Activated CD8-positive, alpha-beta T cell treated with anti-CD3 and anti-CD28 coated beads for 36 hours (primary cell): ENCODE data around the gene R3HDM2. TPM values are rescaled to one million over a fixed set of nuclear protein-coding genes. Genes with fewer than 3 reads are reported as not detected.

Source experiments
- ATAC-seq: fragments of 200-7000 bp; cut with Tn5 transposase; one replicate; pipeline ENCODE4 v1.10.0; 2021; ENCODE audit warnings: mild to moderate bottlenecking, moderate library complexity
- CTCF ChIA-PET: fragments of 350-600 bp; sonication (Branson Sonifier 250); formaldehyde crosslinking; loops from one replicate; lab custom pipeline; 2021; ENCODE audit warnings: antibody characterized with exemption; lab: Charles Lee
- POLR2A ChIA-PET: fragments of 350-600 bp; sonication (Branson Sonifier 250); formaldehyde crosslinking; loops from one replicate; lab custom pipeline; 2021; ENCODE audit warnings: antibody characterized with exemption; lab: Charles Lee
- DNase-seq: peaks from one replicate; pipeline ENCODE4 v3.0.0-alpha.2; 2020
- H3K27ac Mint-ChIP-seq: one replicate; pipeline ENCODE4 v1.8.0; 2021; ENCODE audit warnings: mild to moderate bottlenecking, mixed read lengths
- H3K27me3 Mint-ChIP-seq: one replicate; pipeline ENCODE4 v1.8.0; 2021; ENCODE audit warnings: mixed read lengths
- H3K36me3 Mint-ChIP-seq: one replicate; pipeline ENCODE4 v1.8.0; 2021; ENCODE audit warnings: low read depth, mixed read lengths
- H3K4me1 Mint-ChIP-seq: one replicate; pipeline ENCODE4 v1.8.0; 2021; ENCODE audit warnings: low read depth, mixed read lengths
- H3K4me3 Mint-ChIP-seq: one replicate; pipeline ENCODE4 v1.8.0; 2021; ENCODE audit warnings: mild to moderate bottlenecking, moderate library complexity, mixed read lengths
- H3K9me3 Mint-ChIP-seq: one replicate; pipeline ENCODE4 v1.8.0; 2021; ENCODE audit warnings: mixed read lengths
- CTCF ChIP-seq: fragments of 200-600 bp; IDR thresholded peaks from one replicate; pipeline ENCODE4 v1.8.0; 2022; ENCODE audit warnings: antibody characterized with exemption, mild to moderate bottlenecking
- intact Hi-C: fragments of 100-400 bp; cut with micrococcal nuclease; formaldehyde crosslinking; loops from one replicate; pipeline ENCODE4 v1.10.0; 2022
- total RNA-seq, 2 experiments: library from RNA; stranded (reverse); gene quantifications; one replicate each; pipeline ENCODE4 v1.2.3, GENCODE V29; 2021

R3HDM2 gene
- total RNA-seq, 2 experiments from 2014 or later = 33.2 to 44.0 TPM

- ChIA-PET POLR2A (interaction anchor here (1.0 to 1.6 kb wide), 5 partner anchors 9 to 48 kb away, joined by 3 to 8 read pairs (median 4); no protein-coding TSS in a partner anchor), CTCF (interaction anchor here (1.0 to 1.9 kb wide), 4 partner anchors 9 to 232 kb away, joined by 3 to 11 read pairs (median 4); partner anchors contain the start of gene INHBE)
- peaks cover 27% of the 10 kb centered on the region for H3K4me1 Mint-ChIP-seq
- H3K27me3 Mint-ChIP-seq = no peaks in the 10 kb centered on the region
- DNase-seq (no peak), ATAC-seq (no peak)
- H3K27ac Mint-ChIP-seq = no peak overlapping the region
- H3K9me3 Mint-ChIP-seq = no peaks in the 10 kb centered on the region
- peaks cover 47% of the 10 kb centered on the region for H3K36me3 Mint-ChIP-seq
- TF ChIP-seq CTCF = no peak
- intact Hi-C loops = no loop called here
- no peak overlapping the region for H3K4me3 Mint-ChIP-seq
Measured at GRCh38 chr12:57470970-57471656, 40.3 kb upstream of the R3HDM2 start.

- H3K36me3 Mint-ChIP-seq = peaks cover 42% of the 10 kb centered on the region
- no peaks in the 10 kb centered on the region for H3K27me3 Mint-ChIP-seq
- ChIA-PET CTCF (interaction anchor here (1.3 to 2.2 kb wide), 4 partner anchors 8 to 231 kb away, joined by 3 to 11 read pairs (median 6); partner anchors contain the start of gene GLI1), POLR2A (interaction anchor here (0.6 to 1.5 kb wide), 3 partner anchors 10 to 48 kb away, joined by 3 to 4 read pairs (median 3); no protein-coding TSS in a partner anchor)
- no peak overlapping the region for H3K27ac Mint-ChIP-seq
- no peaks in the 10 kb centered on the region for H3K9me3 Mint-ChIP-seq
- peaks cover 27% of the 10 kb centered on the region for H3K4me1 Mint-ChIP-seq
- intact Hi-C loops = no loop called here
- no peak for TF ChIP-seq CTCF
- no peak for ATAC-seq
- no peak overlapping the region for H3K4me3 Mint-ChIP-seq
- DNase-seq = no peak
Measured at GRCh38 chr12:57470286-57470969, 39.6 kb upstream of the R3HDM2 start.

- DNase-seq = no peak
- no peak for ATAC-seq
- intact Hi-C loops = no loop called here
- ChIA-PET CTCF (interaction anchor here (0.5 to 2.2 kb wide), 4 partner anchors 11 to 204 kb away, joined by 3 to 7 read pairs (median 4); partner anchors contain the start of gene GLI1), POLR2A (interaction anchor here (0.6 to 1.5 kb wide), 4 partner anchors 9 to 11 kb away, joined by 3 to 4 read pairs (median 3); no protein-coding TSS in a partner anchor)
- Mint-ChIP-seq H3K9me3 (no peaks in the 10 kb centered on the region), H3K36me3 (peaks cover 38% of the 10 kb centered on the region), H3K27ac (no peak overlapping the region), H3K27me3 (no peaks in the 10 kb centered on the region), H3K4me3 (no peak overlapping the region), H3K4me1 (peaks cover 22% of the 10 kb centered on the region)
- TF ChIP-seq CTCF = no peak
Measured at GRCh38 chr12:57469296-57470164, 38.7 kb upstream of the R3HDM2 start.

DNA sequence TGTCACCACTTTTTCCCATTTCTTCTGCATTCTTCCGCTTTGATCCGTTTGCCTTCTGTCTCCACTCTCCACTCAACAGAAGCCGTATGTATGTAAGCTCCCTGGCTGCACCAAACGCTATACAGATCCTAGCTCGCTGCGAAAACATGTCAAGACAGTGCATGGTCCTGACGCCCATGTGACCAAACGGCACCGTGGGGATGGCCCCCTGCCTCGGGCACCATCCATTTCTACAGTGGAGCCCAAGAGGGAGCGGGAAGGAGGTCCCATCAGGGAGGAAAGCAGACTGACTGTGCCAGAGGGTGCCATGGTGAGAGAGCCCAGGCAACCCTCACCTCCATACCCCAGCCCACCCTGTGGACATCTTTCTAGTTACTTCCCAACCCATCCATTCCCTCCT is 37.1 kb upstream of the R3HDM2 start:
- POLR2A ChIA-PET = interaction anchor here (0.6 to 1.3 kb wide), 3 partner anchors 9 to 742 kb away, joined by 3 read pairs; no protein-coding TSS in a partner anchor
- Mint-ChIP-seq H3K27me3 (no peaks in the 10 kb centered on the region), H3K9me3 (no peaks in the 10 kb centered on the region), H3K4me1 (peaks cover 21% of the 10 kb centered on the region), H3K27ac (no peak overlapping the region), H3K4me3 (no peak overlapping the region), H3K36me3 (peaks cover 26% of the 10 kb centered on the region)
- intact Hi-C loops = no loop called here
- no peak for ATAC-seq
- no peak for DNase-seq
- no peak for TF ChIP-seq CTCF
- CTCF ChIA-PET = interaction anchor here (1.7 kb wide), 1 partner anchor 9 kb away, joined by 3 read pairs; no protein-coding TSS in a partner anchor
